Loucy (cell line): ENCODE measurements around the gene CAMK1D.

Source experiments
- H2AFZ ChIP-seq: fragments of 200-600 bp; sonication (generic); 2 replicates; pipeline ENCODE4 v1.6.0; 2016; ENCODE audit warnings: antibody characterized with exemption, mild to moderate bottlenecking, low read length, moderate library complexity
- H3F3A ChIP-seq: fragments of 200-600 bp; 2 replicates; pipeline ENCODE4 v1.6.0; 2016; ENCODE audit warnings: antibody characterized with exemption, low read depth, mild to moderate bottlenecking
- H3K27me3 ChIP-seq: fragments of 200-600 bp; sonication (generic); 2 replicates; pipeline ENCODE4 v1.6.1; 2014; ENCODE audit warnings: low read length, mild to moderate bottlenecking; ENCODE audit not compliant: insufficient read depth, poor library complexity, severe bottlenecking
- H3K36me3 ChIP-seq: fragments of 200-600 bp; sonication (generic); 2 replicates; pipeline ENCODE4 v1.6.1; 2016; ENCODE audit warnings: low read length; ENCODE audit not compliant: insufficient read depth
- H3K4me1 ChIP-seq: fragments of 200-600 bp; sonication (generic); 2 replicates; pipeline ENCODE4 v1.5.1; 2014; ENCODE audit warnings: low read length, mild to moderate bottlenecking; ENCODE audit not compliant: insufficient read depth, poor library complexity, severe bottlenecking
- H3K4me2 ChIP-seq: fragments of 200-600 bp; sonication (generic); 2 replicates; pipeline ENCODE4 v1.6.0; 2014; ENCODE audit warnings: antibody characterized with exemption, low read length, low read depth, mild to moderate bottlenecking; ENCODE audit not compliant: poor library complexity, severe bottlenecking
- H3K4me3 ChIP-seq: fragments of 200-600 bp; sonication (generic); 2 replicates; pipeline ENCODE4 v1.5.1; 2014; ENCODE audit warnings: low read length, mild to moderate bottlenecking, mixed read lengths; ENCODE audit not compliant: poor library complexity, severe bottlenecking
- H3K79me2 ChIP-seq: fragments of 200-600 bp; sonication (generic); 2 replicates; pipeline ENCODE4 v1.6.1; 2014; ENCODE audit warnings: low read length; ENCODE audit not compliant: insufficient read depth
- H3K9ac ChIP-seq: fragments of 200-600 bp; sonication (generic); 2 replicates; pipeline ENCODE4 v1.6.0; 2014; ENCODE audit warnings: mild to moderate bottlenecking, low read depth, low read length, moderate library complexity; ENCODE audit not compliant: poor library complexity, severe bottlenecking
- H3K9me2 ChIP-seq: fragments of 200-600 bp; sonication (generic); replicated peaks from 2 replicates; pipeline ENCODE4 v1.6.1; 2016; ENCODE audit warnings: low read depth, low read length, mixed read lengths
- H3K9me3 ChIP-seq: fragments of 200-600 bp; sonication (generic); 2 replicates; pipeline ENCODE4 v1.6.1; 2014; ENCODE audit warnings: mild to moderate bottlenecking, antibody characterized with exemption, low read length, low read depth; ENCODE audit not compliant: insufficient read depth
- H4K20me1 ChIP-seq: fragments of 200-600 bp; sonication (generic); 2 replicates; pipeline ENCODE4 v1.6.0; 2014; ENCODE audit warnings: antibody characterized with exemption, low read length, mild to moderate bottlenecking; ENCODE audit not compliant: insufficient read depth, poor library complexity, severe bottlenecking
- EZH2phosphoT487 ChIP-seq: fragments of 200-600 bp; IDR thresholded peaks from 2 replicates; pipeline ENCODE4 v1.6.1; 2018; ENCODE audit warnings: antibody characterized with exemption, mild to moderate bottlenecking, moderate library complexity, borderline replicate concordance
- TF ChIP-seq, protein P1 (sequence below): fragments of 200-600 bp; sonication (generic); conservative IDR thresholded peaks from 2 replicates; pipeline ENCODE4 v1.5.1; 2014; ENCODE audit warnings: mild to moderate bottlenecking, antibody characterized with exemption, low read length

Gene CAMK1D

DNA sequence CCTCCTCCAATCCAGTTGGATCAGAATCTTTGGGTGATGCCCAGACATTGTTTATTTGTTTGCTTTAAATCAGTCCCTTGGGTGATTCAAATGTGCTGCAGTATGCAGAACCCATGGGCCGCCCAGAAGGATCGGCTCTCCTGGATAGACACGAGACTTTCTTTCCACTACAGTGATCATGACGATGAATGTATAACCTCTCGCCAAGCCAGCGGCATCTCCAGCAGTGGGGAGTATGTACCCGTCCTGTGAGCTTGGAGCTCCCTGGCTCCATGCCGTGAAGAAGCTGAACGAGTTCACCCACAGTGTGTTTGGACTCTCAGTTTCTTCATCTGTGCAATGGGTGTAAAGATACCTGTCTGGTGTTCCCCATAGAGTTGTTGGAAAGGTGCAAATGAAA lies 162.3 kb downstream of the CAMK1D start:
- Histone ChIP-seq H3K4me2 (no peak overlapping the region), H3K36me3 (no peaks in the 10 kb centered on the region), H3F3A (no peaks in the 10 kb centered on the region), H3K27me3 (no peaks in the 10 kb centered on the region), H2AFZ (no peak overlapping the region), H4K20me1 (no peaks in the 10 kb centered on the region), H3K79me2 (no peaks in the 10 kb centered on the region), H3K9me2 (no peaks in the 10 kb centered on the region), H3K4me3 (no peak overlapping the region), H3K4me1 (peaks cover 6% of the 10 kb centered on the region), H3K9me3 (no peaks in the 10 kb centered on the region), H3K9ac (no peak overlapping the region)
- TF ChIP-seq, protein P1, sequence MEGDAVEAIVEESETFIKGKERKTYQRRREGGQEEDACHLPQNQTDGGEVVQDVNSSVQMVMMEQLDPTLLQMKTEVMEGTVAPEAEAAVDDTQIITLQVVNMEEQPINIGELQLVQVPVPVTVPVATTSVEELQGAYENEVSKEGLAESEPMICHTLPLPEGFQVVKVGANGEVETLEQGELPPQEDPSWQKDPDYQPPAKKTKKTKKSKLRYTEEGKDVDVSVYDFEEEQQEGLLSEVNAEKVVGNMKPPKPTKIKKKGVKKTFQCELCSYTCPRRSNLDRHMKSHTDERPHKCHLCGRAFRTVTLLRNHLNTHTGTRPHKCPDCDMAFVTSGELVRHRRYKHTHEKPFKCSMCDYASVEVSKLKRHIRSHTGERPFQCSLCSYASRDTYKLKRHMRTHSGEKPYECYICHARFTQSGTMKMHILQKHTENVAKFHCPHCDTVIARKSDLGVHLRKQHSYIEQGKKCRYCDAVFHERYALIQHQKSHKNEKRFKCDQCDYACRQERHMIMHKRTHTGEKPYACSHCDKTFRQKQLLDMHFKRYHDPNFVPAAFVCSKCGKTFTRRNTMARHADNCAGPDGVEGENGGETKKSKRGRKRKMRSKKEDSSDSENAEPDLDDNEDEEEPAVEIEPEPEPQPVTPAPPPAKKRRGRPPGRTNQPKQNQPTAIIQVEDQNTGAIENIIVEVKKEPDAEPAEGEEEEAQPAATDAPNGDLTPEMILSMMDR: no peak
- no peak for TF ChIP-seq EZH2phosphoT487

DNA sequence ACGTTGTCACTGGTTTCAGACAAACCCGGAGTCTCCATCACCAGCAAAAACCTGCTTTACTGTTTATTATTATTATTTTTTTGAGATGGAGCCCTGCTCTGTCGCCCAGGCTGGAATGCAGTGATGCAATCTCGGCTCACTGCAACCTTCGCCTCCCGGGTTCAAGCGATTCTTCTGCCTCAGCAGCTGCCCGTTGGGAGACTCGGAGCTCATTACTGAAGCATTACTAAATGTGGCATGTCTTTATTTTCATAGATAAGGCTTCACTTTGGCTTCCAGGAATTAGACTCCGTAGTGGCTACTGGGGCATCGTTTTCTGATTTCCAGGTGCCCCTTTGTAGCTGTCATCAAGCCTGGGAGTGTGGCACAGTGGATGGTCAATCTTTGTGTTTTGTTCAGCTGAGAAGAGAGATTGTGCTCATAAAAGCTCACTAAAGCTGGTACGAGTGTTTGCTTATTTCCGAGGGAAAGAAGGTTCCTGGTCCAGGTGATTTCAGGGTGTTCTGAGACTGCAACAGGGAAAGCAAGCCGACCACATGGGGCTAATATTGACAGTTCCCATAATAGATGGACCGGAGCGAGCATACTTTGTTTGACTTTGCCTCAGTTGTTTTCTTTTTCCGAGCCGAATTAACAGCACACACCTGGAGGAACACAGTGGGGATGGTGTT lies 163.1 kb downstream of the CAMK1D start:
- Histone ChIP-seq H3K9me3 (no peaks in the 10 kb centered on the region), H3K79me2 (no peaks in the 10 kb centered on the region), H4K20me1 (no peaks in the 10 kb centered on the region), H2AFZ (no peak overlapping the region), H3K9ac (no peak overlapping the region), H3K4me2 (no peak overlapping the region), H3K36me3 (no peaks in the 10 kb centered on the region), H3F3A (no peaks in the 10 kb centered on the region), H3K4me3 (no peak overlapping the region), H3K4me1 (peaks cover 6% of the 10 kb centered on the region), H3K27me3 (no peaks in the 10 kb centered on the region), H3K9me2 (no peaks in the 10 kb centered on the region)
- TF ChIP-seq, protein P1: no peak
- TF ChIP-seq EZH2phosphoT487: no peak

DNA sequence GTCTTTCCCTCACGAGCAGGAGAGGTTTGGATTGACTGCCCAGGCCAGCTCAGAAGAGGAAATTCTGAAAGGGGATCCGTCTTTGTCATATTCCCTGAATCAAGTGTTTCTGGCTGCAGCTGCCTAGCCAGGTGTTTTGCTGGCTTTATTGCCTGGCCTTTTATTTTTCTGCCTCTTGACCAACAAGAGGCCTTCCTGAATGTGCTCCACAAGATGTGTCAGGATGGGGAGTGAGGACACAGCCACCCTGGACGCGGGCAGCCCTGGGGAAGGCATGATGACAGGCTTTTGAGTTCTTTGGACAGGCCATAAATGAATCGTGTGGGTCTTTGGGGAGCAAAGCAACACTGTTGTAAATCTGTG lies 163.6 kb downstream of the CAMK1D start:
- no peaks in the 10 kb centered on the region for H3K9me2 ChIP-seq
- H3K79me2 ChIP-seq: no peaks in the 10 kb centered on the region
- no peaks in the 10 kb centered on the region for H3K27me3 ChIP-seq
- H2AFZ ChIP-seq: no peak overlapping the region
- H3K36me3 ChIP-seq: no peaks in the 10 kb centered on the region
- peaks cover 6% of the 10 kb centered on the region for H3K4me1 ChIP-seq
- no peak overlapping the region for H3K4me2 ChIP-seq
- no peak overlapping the region for H3K4me3 ChIP-seq
- H3K9me3 ChIP-seq: no peaks in the 10 kb centered on the region
- no peak overlapping the region for H3K9ac ChIP-seq
- H4K20me1 ChIP-seq: no peaks in the 10 kb centered on the region
- TF ChIP-seq, protein P1: no peak
- no peak for TF ChIP-seq EZH2phosphoT487
- no peaks in the 10 kb centered on the region for H3F3A ChIP-seq
